Measurements from ENCODE around the gene CNN2.
A peak's percentile ranks its signal among the peaks of the same experiment; 100 is the strongest.

Gene CNN2

DNA sequence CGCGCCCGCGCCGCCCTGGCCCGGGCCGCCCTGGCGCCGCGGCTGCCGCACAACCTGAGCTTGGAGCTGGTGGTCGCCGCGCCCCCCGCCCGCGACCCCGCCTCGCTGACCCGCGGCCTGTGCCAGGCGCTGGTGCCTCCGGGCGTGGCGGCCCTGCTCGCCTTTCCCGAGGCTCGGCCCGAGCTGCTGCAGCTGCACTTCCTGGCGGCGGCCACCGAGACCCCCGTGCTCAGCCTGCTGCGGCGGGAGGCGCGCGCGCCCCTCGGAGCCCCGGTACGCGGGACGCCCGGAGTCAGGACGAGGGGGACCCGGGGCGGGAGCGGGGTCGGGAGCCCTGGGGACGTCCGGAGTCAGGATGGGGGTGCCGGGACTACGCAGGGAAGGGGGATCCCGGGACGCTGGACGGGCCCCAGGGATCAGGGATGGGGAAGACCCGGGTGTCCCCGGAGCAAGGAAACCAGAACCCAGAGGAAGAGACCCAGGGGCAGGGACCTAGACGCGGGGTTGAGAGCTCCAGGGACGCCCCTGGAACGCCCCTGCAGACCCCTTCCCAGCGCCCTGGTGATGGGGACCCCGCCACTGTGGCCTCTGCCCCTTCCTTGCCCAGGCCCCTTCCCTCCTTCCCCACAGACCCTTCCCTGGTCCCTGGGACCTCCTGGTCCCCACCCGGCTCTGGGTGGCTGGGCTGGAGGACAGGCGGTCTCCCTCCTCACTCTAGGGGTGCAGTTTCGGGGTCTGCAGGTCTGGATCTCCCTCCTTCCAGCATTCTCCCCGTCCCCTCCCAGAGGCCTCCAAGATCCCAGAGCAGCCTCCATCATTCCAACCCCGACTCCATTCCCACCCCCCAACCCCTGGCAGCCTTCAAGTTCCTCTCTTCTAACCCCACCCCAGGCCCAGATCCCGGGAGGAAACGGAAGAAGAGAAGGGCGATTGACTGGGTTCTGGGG lies 25.5 kb upstream of the CNN2 start:
- in situ Hi-C loops (cut with HindIII; ENCODE audit: low sequenced_read_pairs), result no loop called here
- TF ChIP-seq, protein P1, sequence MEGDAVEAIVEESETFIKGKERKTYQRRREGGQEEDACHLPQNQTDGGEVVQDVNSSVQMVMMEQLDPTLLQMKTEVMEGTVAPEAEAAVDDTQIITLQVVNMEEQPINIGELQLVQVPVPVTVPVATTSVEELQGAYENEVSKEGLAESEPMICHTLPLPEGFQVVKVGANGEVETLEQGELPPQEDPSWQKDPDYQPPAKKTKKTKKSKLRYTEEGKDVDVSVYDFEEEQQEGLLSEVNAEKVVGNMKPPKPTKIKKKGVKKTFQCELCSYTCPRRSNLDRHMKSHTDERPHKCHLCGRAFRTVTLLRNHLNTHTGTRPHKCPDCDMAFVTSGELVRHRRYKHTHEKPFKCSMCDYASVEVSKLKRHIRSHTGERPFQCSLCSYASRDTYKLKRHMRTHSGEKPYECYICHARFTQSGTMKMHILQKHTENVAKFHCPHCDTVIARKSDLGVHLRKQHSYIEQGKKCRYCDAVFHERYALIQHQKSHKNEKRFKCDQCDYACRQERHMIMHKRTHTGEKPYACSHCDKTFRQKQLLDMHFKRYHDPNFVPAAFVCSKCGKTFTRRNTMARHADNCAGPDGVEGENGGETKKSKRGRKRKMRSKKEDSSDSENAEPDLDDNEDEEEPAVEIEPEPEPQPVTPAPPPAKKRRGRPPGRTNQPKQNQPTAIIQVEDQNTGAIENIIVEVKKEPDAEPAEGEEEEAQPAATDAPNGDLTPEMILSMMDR (IDR thresholded peaks at IDR 0.05; ENCODE audit: low read depth, low read length), result no peak
- no peak for DNase-seq (ENCODE audit: low read depth, low spot score)
- no peak overlapping the region for H3K4me3 ChIP-seq (ENCODE audit: low read depth, low read length)

GRCh38 chr19:1001538-1002166 lies 24.8 kb upstream of the CNN2 start:
- TF ChIP-seq, protein P1 (IDR thresholded peaks at IDR 0.05; ENCODE audit: low read depth, low read length), result peak; percentile 90
- in situ Hi-C loops (cut with HindIII; ENCODE audit: low sequenced_read_pairs), result no loop called here
- DNase-seq (ENCODE audit: low read depth, low spot score), result no peak

DNA sequence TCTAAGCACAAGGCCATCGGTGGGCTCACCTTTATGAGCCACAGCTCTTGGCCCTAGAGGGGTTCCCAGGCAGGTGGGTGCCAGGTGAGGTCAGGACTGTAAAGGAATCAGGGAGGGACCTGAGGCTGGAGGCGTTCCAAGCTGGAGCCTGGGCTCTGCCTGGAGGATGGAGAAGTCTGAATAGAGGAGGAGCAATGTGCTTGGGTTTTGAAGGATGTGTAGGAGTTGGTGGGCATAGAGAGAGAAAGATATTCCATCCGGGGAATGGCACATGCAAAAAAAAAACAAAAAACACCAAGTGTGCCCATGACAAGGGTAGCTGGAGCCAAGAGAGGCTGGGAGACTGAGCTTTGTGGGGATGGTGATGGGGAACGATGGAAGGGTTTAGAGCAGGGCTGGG lies 23.8 kb upstream of the CNN2 start:
- DNase-seq (ENCODE audit: low read depth, low spot score), result no peak
- no peak overlapping the region for H3K4me3 ChIP-seq (ENCODE audit: low read depth, low read length)
- TF ChIP-seq, protein P1 (IDR thresholded peaks at IDR 0.05; ENCODE audit: low read depth, low read length), result no peak
- in situ Hi-C loops (cut with HindIII; ENCODE audit: low sequenced_read_pairs), result no loop called here

More at GRCh38 chr19:1001538-1002166, 24.8 kb upstream of the CNN2 start:
- H3K4me3 ChIP-seq (ENCODE audit: low read depth, low read length), result no peak overlapping the region

DNA sequence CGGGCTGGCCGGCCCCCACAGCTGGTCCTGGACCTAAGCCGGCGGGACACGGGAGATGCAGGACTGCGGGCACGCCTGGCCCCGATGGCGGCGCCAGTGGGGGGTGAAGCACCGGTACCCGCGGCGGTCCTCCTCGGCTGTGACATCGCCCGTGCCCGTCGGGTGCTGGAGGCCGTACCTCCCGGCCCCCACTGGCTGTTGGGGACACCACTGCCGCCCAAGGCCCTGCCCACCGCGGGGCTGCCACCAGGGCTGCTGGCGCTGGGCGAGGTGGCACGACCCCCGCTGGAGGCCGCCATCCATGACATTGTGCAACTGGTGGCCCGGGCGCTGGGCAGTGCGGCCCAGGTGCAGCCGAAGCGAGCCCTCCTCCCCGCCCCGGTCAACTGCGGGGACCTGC lies 23.1 kb upstream of the CNN2 start:
- in situ Hi-C loops (cut with HindIII; ENCODE audit: low sequenced_read_pairs), result no loop called here
- no peak for DNase-seq (ENCODE audit: low read depth, low spot score)

GRCh38 chr19:1004204-1004802 lies 22.1 kb upstream of the CNN2 start:
- no peak for DNase-seq (ENCODE audit: low read depth, low spot score)
- no peak overlapping the region for H3K4me3 ChIP-seq (ENCODE audit: low read depth, low read length)
- in situ Hi-C loops (cut with HindIII; ENCODE audit: low sequenced_read_pairs), result no loop called here
- TF ChIP-seq, protein P1 (IDR thresholded peaks at IDR 0.05; ENCODE audit: low read depth, low read length), result no peak

More for the DNA sequence above, 23.1 kb upstream of the CNN2 start:
- no peak overlapping the region for H3K4me3 ChIP-seq (ENCODE audit: low read depth, low read length)
- TF ChIP-seq, protein P1 (IDR thresholded peaks at IDR 0.05; ENCODE audit: low read depth, low read length), result no peak

DNA sequence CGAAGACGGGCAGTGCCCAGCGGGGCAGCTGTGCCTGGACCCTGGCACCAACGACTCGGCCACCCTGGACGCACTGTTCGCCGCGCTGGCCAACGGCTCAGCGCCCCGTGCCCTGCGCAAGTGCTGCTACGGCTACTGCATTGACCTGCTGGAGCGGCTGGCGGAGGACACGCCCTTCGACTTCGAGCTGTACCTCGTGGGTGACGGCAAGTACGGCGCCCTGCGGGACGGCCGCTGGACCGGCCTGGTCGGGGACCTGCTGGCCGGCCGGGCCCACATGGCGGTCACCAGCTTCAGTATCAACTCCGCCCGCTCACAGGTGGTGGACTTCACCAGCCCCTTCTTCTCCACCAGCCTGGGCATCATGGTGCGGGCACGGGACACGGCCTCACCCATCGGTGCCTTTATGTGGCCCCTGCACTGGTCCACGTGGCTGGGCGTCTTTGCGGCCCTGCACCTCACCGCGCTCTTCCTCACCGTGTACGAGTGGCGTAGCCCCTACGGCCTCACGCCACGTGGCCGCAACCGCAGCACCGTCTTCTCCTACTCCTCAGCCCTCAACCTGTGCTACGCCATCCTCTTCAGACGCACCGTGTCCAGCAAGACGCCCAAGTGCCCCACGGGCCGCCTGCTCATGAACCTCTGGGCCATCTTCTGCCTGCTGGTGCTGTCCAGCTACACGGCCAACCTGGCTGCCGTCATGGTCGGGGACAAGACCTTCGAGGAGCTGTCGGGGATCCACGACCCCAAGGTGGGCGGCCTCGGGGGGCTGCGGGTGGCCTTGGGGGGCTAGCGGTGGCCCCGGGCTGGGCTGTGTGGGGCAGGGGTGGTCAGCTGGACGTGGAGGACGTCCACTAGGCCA lies 21.4 kb upstream of the CNN2 start:
- TF ChIP-seq, protein P1 (IDR thresholded peaks at IDR 0.05; ENCODE audit: low read depth, low read length), result no peak
- no peak for DNase-seq (ENCODE audit: low read depth, low spot score)
- in situ Hi-C loops (cut with HindIII; ENCODE audit: low sequenced_read_pairs), result no loop called here
- no peak overlapping the region for H3K4me3 ChIP-seq (ENCODE audit: low read depth, low read length)
